DMS79 treated with DMSO at 0.1 percent for 48 hours (cell line): ENCODE measurements around the gene ZRANB3.
"Not testable (repeated sequence)": the region's sequence is repeated elsewhere in the genome, so short reads cannot be mapped to it uniquely, and the experiment has no call there.

Experiments used
- DNase-seq: peaks from one replicate; lab custom pipeline; 2025; lab: John Stamatoyannopoulos, UW

The ZRANB3 gene

DNA sequence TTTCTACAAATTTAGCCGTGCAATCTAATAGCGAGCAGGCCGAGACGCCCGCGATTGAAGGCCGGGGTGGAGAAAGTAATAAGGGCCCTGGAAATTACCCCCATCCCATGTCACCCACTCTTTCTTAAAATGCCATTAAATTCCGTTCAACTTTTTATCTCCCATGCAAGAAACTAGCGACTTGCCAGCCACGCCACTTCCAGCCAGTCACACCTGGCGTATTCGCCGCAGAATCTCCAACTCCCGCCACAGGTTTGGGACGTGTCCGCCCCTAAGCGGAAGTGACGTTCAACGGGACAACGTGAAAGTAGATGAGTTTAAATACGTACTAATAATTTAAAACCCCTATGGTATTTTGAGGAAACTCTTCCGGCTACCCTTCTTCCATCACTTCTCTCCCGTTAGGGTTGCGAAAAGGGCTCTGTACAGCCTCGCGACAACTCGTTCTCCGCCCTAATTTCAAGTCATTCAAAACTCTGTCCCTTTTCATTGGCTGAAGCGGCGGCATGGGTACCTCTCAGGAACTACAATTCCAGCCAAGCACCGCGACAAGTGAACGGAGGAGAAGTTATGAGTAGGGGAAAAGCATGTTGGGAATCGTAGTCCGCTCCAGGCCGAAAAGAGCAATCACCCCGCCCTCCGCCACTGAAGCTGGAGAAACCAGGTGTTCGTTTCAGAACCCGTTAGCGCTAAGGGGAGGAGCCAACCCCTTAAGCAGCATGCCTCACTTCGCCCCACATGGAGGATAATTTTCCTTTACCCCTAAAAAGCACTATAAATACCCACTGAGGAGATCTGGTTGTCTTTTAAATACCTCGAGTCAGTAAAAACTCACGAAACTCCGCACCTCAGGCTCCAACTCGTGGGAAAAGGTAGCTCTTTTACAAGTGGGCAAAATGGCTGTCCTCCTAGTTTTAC, at the start of gene ZRANB3:
Gene ZRANB3 (minus strand): TSS at position 906 of the 918 bp plus-strand sequence.
- peak; percentile 99 for DNase-seq

DNA sequence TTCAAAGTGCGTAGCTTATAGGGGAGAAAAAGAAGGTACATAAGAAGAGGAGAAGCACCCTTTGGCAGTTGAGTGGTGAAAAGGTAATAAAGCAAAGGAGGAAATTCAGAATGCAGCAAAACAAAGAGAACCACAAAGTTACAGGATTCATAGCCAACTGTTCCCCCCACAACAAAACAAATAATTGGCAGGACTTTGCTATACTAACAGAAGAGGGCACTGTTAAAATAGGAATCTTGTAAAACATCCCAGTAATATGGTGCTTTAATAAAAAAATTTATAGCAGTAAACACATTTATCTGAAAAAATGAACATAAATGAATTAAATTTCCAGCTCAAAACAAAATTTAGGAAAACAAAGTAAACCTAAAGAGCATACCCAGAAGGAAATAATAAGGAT, 42.6 kb upstream of the ZRANB3 start:
- no peak for DNase-seq

DNA sequence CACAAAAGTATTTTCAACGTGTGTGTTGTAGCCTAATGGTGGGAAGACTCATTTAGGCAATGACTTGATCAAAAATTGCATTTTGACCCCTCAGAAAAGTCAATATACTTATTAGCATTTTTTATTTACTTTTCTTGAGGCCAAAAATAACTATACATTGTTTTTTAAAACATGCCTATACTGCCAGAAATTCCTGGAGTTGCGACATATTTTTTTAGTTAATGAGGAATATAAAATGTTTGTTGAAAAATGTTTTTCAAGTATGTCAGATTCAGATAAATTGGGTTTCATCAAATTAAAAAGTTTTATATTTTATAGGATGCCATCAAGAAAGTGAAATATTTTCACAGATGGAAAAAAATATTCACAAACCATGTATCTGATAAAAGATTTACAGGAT, 39.9 kb upstream of the ZRANB3 start:
- DNase-seq, result no peak

DNA sequence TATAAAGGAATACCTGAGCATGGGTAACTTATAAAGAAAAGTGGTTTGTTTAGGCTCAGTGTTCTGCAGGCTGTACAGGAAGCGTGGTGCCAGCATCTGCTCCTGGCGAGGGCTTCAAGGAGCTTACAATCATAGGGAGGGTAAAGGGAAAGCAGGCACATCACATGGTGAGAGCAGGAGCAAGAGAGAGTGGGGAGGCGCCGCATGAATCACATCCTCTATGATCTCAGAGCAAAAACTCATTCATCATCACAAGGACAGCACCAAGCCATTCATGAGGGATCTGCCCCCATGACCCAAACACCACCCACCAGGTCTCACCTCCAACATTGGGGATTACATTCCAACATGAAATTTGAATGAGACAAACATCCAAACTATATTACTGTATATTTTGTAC, 32.8 kb upstream of the ZRANB3 start:
- DNase-seq, result no peak

DNA sequence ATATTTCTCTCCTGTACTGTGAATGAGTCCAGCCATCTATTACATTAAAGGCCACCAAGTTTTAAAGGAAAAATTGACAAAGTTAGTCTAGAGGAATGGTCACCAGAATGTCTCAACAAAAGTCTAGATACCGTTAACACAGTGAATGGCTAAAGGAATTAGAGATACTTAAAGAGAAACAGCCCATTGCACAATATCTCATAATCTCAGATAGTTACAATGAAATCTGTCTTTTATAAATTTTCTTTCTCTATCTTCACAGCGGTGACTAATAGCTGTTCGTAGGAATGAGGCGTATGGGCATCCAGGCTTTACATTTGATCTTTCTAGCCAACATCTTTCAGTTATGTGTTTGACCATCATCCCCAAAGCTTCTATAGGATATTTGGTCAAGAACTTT, 30.9 kb upstream of the ZRANB3 start:
- no peak for DNase-seq

DNA sequence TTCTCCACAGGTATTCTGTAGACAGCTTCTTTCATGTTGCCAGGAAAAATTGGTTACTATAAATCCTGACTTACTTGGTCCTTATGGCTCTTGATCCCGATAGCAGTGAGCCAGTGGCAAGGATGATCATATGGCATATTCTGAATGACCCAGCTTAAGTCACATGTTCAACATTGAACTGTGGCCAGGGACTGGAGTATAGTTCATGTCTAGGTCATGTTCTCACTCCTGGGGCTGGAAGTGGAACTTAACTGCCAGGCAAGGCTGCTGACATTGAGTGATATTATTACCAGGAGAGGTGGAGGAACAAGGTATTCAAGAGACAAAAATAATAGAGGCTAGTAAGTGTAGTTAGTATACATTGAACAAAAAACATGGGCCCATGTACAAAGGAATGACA, 26.5 kb upstream of the ZRANB3 start:
- DNase-seq, result no peak

DNA sequence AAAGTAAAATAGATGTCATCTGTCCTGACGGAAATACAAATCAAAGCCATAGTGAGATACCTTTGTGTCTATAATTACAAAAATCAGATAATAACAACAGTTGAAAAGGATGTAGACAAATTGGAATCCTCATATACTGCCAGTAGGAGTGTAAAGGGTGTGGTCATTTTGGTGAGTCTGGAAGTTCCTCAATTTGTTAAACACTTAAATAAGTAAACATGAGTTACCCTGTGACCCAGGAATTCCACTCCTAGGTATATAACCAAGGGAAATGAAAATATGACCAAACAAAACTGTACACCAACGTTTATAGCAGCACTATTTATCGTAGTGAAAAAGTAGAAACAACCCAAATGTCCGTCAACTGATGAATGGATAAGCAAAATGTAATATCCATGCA, 24.3 kb upstream of the ZRANB3 start:
- DNase-seq, result no peak

DNA sequence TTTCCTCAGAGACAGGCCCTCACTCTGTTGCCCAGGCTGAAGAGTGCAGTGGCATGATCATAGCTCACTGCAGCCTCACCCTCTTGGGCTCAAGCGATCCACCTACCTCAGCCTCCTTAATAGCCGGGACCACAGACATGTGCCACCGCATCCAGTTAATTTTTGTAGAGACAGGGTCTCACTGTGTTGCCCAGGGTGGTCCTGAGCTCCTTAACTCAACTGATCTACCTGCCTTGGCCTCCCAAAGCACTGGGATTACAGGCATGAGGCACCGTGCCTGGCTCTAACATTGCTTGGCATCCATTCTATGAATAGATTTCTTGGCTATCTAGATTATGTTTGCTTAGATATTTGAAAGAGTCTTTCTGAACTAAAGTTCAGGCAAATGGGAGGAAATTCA, 21.9 kb upstream of the ZRANB3 start:
- DNase-seq, result no peak

DNA sequence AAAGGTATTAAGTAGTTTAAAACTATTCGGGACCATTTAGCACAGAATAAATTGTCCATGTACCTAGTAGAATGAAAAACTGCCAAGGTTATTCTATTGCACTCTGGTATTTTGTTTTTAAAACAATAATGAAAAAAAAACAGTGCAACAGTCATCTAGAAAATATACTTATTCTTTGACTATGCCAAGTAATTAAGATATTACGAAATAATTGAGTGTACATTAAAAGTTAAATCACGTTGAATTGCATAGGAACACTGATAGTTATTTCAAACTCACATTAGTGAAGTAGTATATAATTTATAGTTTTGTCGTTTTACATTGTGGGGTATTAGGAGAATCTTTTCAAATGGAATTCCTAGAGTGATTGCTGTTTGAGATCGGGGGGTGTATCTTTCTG, 20.3 kb upstream of the ZRANB3 start:
- no peak for DNase-seq

DNA sequence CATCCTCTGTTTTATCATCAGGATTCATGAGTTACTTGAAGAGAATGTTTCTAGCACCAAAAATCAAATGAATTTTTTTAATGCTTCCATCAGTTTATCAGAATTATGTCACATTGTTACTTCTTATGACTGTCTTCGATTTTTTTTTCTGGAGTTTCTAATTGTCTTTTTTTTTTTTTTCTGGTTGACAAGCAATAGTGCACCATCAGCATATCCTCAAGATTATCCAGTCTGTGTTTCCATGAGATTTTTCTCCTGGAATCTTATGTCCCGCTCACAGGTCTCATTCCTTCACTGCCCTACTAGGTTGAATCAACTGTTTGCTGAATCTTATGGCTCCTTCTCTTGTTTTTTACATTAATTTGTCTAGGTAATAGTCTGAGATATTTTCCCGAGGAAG, 16.3 kb upstream of the ZRANB3 start:
- no peak for DNase-seq

DNA sequence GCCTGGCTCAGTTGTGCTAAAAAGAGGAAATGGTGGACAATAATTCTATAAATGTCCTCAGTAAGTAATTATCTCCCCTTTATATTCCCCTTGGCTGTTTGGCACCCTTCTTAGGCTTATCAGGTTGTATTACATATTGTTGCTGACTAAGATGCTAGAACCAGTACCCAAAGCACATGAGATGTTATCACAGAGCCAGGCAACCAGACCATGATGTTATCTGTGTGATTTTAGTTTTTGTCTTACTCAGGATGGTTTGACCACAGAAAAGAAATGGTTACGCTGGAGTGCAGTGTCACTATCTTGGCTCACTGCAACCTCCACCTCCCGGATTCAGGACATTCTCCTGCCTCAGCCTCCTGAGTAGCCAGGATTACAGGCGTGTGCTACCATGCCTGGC, 15.4 kb upstream of the ZRANB3 start:
- DNase-seq, result no peak

DNA sequence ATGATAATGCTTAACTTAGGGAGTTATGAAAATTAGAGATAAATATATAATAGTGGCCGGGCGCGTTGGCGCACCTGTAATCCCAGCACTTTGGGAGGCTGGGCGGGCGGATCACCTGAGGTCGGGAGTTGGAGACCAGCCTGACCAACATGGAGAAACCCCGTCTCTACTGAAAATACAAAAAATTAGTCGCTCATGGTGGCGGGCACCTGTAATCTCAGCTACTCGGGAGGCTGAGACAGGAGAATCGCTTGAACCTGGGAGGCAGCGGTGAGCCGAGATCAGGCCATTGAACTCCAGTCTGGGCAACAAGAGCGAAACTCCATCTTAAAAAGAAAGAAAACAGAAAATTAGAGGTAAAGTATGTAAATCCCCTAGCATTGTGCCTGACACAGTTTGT, 2.5 kb upstream of the ZRANB3 start:
- not testable (repeated sequence) for DNase-seq

DNA sequence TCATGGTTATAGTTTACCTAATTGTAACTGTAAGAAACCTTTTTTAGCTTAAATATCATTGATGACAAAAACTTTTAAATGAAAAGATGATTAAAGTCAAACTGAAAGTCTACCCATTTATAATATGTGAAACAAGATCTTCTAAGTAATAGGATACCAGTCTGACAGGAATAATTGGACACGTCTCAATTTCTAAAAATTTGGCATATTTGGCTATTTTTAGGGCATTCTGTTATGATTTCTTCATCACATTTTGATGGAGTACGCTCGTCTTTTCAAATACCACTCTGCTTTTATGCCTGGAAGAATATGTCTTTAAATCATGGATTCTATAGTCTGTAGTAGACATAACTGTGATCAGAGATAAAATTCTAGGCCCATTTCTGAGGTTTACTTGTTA, 1.6 kb upstream of the ZRANB3 start:
- peak; percentile 15 for DNase-seq

DNA sequence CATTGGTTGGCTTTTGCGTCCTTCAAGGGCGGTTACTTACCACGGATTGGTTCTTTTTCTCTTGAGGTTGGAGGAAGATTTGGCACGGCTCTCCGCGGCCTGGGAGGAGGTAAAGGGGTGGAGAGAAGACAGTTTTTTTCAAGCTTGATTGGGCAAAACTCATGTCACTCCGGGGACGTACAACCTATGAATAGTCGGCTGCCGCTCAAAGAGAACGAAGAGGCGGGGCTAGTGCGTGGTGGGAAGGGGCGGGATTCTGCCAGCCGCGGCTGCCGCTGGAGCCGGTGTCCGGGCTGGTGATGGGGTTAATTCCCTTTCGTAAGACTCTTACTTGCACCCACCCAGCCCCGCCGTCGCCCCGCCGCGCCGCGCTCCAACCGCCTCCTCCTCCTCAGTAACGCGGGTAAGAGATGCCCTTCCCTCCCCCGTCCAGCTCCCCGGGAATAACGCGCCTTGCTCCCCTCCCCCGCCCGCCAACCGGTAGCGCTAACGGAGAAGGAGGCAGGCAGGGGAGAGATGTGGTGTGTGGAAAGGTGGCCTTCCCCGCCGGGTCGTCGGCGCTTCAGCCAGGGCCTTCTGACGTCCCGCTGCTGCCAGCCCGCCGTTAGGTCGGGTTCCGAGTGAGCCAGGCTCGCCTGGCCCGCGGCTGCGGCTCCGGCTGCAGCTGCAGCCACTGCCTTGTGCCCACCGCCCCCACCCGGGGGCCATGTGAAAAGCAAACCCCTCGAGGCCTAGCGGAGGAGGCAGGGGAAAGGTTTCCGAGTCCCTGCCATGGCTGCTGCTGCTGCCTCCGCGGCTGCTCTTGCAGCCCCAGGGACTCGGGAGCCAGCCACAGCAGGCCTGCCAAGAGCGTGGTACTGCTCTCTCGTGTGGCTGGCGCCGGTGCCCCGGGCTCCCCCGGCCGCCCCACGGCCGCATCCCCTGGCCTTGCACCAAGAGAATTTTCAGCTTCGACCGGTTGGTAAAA, 496 bp upstream of the ZRANB3 start, which contains the start of gene R3HDM1:
Gene R3HDM1 (plus strand): TSS at position 254 of the 967 bp plus-strand sequence. CDS start 73,362 bp downstream, outside the sequence.
- peak; percentile 99 for DNase-seq

DNA sequence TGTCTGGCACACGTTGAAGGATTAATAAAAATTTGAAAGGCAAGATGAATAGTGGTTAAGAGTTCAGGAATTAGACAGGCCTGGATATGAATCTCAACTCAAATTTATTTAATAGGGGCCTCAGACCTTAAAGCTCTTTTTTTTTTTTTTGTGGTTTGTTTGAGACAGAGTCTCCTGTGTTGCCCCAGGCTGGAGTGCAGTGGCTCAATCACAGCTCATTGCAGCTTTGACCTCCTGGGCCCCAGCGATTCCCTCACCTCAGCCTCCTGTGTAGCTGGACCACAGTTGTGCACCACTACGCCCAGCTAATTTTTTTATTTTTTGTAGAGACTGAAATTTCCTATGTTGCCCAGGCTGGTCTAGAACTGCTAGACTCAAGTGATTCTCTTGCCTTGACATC, 3.0 kb downstream of the ZRANB3 start:
- DNase-seq, result no peak

DNA sequence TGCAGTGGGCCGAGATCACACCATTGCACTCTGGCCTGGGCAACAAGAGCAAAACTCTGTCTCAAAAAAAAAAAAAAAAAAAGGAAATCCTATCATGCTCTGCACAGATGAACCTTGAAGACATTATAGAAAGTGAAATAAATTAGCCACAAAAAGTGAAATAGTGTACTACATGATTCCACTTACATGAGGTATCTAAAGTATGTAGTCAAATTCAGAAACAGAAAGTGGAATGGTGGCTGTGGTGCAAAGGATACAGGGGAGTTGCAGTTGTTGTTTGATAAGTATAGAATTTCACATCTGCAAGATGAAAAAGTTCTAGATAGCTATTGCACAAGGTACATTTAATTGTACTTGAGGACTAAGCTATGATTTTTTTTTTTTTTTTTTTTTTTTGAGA, 5.2 kb downstream of the ZRANB3 start:
- DNase-seq, result no peak

DNA sequence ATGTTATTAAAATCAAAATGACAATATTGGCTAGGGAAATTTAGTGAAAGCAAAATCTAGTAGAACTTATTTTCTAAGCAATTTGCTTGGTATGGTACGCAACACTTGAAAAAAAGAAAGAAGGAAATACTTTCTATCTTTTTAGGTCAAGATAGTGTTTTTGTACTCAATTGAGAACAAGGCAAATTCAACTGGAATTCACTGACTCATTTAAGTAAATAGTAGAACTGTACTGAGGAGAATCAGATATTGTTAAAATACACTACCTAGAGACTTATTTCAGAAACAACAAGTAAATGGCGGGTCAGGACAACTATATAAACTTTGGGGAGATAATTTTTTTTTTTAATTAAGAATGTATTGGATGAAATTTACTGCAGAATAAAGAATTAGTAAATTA, 18.9 kb downstream of the ZRANB3 start:
- no peak for DNase-seq

DNA sequence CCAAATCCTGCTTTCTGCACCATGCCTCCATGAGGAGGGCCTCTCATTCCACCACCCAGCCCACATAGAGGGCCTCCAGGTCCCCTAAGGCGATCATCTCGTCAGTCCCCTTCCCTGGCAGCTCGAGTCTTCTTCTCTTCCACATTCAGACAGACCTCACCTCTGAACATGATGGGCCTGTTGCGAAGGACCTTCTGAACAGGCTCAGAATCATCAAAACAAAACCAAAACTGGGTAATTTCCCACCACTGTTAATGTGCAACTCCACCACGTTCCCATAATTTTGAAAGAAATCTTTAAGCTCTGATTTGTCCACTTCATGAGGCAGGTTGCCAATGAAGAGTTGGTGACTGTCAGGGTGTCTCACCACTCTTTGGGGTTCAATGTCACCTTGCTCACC, 20.4 kb downstream of the ZRANB3 start:
- no peak for DNase-seq

DNA sequence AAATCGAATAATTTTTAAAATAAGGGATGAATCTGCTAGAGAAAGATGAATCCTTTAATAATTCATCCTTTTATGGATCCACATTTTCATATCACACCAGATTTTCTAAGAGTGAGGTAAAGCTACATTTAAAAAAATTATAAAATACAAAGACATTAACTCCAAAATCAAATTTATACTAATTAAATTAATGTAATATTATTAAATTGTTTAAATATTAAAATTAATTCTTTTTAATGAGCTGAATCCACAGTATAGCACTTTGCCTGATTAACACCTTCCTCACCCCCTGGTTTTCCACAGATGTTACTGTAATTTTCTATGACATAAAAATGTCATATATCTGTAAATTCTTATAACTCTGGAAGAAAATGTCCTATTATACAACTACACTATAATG, 26.2 kb downstream of the ZRANB3 start:
- DNase-seq, result no peak

DNA sequence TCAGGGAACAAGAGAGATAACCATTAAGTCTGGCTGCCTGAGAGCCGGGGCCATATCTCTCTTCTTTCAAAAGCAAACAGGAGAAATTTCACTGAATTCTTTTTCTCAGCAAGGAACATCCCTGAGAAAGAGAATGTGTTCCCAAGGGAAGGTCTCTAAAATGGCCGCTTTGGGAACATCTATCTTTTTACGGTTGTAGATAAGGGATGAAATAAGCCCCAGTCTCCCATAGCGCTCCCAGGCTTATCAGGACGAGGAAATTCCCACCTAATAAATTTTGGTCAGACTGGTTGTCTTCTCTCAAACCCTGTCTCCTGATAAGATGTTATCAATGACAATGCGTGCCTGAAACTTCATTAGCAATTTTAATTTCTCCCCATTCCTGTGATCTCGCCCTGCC, 32.4 kb downstream of the ZRANB3 start:
- not testable (repeated sequence) for DNase-seq

DNA sequence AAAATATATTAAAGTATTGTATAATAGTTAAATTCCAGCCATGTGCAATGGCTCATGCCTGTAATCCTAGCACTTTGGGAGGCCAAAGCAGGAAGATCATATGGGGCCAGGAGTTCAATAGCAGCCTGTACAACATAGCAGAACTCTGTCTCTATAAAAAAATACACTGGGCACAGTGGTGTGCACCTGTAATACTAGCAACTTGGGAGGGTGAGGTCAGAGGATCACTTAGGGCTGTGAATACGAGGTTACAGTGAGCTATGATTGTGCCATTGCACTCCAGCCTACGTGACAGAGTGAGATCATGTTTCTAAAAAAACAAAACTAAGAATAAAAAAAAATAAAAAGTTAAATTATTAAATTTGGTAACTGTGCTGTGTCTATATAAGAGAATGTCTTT, 36.1 kb downstream of the ZRANB3 start:
- DNase-seq, result no peak

DNA sequence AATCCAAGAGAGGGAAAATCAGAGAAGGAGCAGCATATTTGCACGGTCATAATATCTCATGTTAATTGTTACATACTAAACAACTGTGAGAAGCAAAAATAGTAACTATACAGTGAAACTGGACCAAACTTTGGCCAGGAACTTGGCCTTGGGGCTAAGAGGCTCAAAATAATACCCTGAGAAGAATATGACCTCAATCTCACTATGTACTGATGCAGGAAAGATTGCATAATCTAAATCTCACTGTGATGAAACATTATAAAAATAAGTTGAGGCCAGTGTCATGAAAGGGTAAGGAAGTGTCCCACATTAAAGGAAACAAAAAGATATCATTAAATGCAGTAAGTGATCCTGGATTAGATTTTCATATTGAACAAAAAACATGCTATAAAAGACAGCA, 36.5 kb downstream of the ZRANB3 start:
- DNase-seq, result no peak

DNA sequence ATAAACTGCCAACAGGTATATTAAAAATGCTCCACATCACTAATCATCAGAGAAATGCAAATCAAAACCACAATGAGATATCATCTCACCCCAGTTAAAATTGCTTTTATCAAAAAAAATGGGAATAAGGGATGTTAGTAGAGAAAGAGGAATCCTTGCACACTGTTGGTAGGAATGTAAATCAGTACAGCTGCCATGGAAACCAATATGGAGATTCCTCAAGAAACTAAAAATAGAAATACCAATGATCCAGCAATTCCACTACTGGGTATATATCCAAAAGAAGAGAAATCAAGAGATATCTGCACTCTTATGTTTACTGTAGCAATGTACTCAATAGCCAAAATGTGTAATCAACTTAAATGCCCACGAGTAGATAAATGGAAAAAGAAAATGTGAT, 40.6 kb downstream of the ZRANB3 start:
- no peak for DNase-seq
